Activated CD4-positive, alpha-beta T cell treated with anti-CD3 and anti-CD28 coated beads, Interleukin-2, Interleukin-4, amounts not matched to agents 100 ng/mL and 50 ng/mL, durations not matched to agents 16 hours and 8 hours (primary cell): ENCODE data around the gene SLCO2B1.

Experiments used
- DNase-seq: peaks from one replicate; pipeline ENCODE4 v3.0.0-alpha.2; 2020; ENCODE audit warnings: low spot score

The SLCO2B1 gene

DNA sequence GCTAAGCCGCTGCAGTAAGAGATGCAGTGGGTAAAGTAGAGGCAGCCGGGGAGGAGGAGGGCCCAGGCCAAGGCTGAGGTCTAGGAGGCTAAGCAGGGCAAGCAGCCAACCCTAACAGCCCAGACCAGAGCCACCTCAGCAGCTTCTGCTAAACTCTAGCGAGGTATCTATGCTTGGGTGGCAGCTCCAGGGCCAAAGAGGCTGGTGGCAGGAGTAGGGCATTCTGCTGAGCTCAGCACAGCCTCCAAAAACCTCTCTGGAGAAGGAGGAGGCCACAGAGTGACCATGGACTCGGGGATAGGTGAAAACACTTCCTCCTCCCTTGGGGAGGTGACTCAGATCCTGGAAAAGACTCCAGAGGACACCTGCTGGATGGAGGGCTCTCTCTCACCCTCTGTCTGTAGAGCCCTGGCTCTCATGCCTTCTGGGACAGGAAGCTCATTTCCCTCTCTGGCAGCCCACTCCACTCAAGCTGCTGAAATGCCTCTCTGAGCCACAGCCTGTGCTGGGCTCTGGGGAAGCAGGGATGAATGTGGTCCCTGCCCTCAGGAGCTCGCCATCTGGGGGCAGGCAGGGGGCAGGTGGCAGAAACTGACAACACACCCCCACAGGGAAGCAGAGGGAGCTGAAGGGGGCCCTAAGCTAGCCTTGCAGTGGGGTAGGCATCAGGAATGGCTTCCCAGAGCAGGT is 73.2 kb downstream of the SLCO2B1 start:
- DNase-seq: no peak

DNA sequence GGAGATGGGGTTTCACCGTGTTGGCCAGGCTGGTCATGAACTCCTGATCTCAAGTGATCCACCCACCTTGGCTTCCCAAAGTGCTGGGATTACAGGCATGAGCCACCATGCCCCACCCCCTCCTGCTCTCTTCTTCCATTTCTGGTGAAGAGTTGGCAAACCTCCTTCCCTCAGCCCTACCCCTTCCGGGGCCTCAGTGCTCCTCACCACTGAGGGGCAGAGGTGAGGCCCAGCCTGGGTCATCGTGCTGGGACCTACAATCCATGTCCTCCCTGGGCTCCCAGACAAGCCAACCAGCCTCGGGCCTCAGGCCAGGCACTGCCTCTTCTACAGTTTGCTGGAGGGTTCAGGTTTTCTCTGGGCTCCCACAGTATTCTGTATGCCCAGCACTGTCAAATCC is 74.9 kb downstream of the SLCO2B1 start:
- DNase-seq: no peak

DNA sequence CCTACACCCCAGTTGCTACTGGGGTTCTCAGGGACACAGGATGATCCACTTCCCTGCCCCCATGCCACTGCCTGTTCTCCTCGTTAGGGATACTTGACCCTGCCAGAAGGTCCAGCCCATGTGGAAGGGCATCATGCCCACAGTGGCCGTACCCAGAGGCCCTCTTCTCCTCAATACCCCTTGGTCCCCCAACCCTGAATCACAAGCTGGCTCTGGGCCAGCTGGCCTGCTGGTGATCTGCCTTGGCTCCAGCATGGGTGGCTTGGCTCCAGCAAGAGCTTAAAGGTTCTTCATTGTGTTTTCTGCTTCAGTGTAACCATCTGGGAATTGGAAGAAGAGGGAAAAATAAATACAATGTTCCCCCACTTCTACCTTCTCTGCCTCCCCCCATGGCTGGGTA is 78.6 kb downstream of the SLCO2B1 start:
- DNase-seq: no peak

DNA sequence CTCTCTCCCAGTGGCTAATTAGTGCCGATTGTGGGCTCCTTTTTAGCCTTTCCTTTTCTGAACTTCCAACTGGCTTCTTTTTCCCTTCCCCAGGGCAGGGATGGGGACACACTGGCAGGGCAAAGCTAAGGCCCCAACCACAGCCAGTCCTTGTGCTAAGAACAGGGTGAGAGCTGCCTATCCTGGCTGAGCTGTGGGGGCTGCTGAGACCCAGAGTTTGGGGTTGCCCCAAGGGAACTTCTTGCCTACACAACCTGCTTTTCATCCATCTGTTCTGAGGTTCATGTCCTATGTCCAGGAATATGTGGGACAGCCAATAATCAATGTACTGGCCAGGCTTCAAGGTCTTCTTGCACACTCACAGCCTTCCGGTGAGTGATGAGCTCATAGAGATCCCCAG is 79.7 kb downstream of the SLCO2B1 start:
- DNase-seq: no peak

DNA sequence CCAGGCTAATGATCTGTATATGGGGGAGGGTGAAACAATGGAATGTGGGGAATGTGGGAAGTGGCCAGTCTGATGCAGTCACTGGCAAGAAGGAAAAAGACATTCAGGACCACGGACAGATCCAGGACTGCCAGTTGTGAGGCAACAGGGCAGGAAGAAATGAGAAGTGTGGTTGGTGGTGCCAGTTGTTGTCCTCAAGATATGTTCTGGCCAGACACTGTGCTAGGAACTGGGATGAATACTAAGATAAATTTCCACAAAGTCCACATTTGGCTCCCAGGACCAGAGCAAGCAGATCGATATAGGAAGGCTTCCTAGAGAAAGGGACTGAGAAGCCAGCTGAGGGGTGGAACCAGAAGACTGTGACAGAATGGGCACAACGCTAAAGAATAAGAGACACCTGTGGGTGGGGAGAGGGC is 82.9 kb downstream of the SLCO2B1 start:
- DNase-seq: peak; percentile 26

DNA sequence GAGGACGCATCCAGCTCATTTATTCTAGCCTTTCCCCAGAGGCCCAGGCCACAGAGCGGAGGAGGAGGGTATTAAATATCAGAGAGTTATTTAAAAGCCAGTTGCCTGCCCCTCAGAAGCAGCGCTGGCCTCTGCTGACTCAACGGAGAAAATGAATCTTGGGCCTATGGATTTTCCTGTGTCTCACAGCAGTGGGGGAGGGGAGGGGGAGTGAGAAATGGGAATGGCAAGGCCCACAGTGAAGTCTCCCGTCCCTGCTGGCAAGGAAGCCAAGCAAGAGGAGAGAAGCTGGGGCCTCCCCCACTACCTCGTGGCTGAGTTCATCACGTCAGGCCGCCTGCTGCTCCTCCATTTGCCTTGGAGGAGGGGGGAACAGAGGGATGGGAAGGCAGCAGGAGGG is 85.2 kb downstream of the SLCO2B1 start:
- DNase-seq: no peak

DNA sequence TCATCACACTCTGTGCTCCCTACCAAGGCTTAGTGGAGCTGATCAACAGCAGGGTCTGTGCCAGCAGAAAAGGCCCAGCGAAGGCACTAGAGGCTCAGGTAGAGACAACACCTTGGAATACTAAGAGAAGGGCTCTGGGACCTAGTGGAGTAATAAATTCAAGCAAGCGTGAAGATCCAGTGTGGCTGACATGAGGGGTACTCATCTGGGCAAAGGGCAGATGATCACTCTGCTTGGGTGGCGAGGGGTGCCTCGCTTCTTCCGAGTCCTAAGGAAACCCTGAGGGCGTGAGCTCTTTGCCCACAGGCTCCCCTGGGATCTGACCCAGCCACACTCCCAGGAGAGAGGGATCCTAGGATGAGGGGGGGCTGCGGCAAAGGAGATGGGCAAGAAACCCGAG is 86.1 kb downstream of the SLCO2B1 start:
- DNase-seq: no peak

DNA sequence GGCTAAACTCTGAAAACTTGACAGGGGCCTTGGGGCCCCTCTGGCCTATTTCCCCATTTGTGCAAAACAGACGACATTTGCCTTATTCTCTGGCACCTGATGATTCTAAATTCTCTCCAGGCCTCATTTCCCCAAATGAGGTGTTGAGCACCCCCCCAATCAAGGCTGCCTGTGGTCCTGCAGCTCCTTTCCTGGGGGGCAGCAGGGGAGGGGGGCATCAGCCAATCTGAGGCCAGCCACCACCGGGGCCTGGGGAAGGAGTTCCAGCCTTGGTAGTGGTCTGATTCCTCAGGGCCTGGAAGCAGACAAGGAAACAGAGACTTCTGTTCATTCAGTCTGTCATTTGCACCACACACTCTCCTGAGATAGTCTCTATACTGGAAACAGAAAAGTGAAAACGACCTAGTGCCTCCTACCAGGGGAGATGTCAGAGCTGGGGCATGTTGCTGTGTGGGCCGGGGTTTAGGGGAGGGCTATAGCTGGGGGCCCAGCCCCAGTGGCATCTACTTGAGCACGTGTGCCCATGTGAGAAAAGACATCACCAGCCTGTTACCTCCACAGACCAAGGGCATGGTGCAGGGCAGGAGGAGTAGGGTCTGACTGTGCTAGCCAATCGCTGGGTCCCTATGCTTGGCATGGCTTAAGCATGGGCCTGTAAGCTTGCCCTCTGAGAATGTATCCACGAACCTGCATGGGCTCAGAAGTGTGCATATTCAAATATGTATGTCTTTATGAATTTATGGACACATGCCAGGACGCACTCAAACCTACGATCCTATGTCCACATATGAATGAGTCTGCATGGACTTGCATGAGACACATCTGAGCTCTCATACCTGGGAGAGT is 87.9 kb downstream of the SLCO2B1 start:
- DNase-seq: no peak

GRCh38 chr11:75239531-75240290 is 88.8 kb downstream of the SLCO2B1 start:
- DNase-seq: no peak

GRCh38 chr11:75240311-75241035 is 89.6 kb downstream of the SLCO2B1 start, which contains the start of gene TPBGL:
Gene TPBGL, plus strand, starts transcription at chr11:75240774. Its CDS starts 276 bp downstream, at chr11:75241050.
- DNase-seq: no peak

GRCh38 chr11:75241036-75241905 is 90.4 kb downstream of the SLCO2B1 start:
- DNase-seq: peak; percentile 87

DNA sequence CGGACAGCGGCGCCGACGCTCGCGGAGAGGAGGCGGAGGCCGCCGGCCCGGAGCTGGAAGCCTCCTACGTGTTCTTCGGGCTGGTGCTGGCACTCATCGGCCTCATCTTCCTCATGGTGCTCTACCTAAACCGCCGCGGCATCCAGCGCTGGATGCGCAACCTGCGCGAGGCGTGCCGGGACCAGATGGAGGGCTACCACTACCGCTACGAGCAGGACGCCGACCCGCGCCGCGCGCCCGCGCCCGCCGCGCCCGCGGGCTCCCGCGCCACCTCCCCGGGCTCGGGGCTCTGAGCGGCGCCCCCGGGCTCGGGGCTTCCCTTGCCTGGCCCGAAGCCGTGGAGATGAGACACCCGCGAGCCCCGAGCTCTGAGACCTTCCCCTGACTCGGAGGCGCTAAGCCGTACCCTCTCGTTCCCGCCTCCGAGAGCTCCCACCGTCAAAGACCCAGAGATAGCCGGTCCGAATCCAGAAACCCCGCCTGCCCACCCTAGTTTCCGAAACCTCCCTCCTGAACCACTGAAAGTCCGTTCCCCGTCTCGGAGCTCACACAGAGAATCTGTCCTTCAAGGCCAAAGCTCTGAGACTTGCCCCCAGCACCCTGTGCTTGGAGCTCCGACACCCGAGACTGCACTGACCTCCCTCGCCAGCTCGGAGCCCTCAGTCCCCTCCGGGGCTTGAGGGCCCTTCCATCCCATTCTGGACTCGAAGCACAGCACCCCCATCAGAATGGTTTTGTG is 91.2 kb downstream of the SLCO2B1 start:
- DNase-seq: no peak

DNA sequence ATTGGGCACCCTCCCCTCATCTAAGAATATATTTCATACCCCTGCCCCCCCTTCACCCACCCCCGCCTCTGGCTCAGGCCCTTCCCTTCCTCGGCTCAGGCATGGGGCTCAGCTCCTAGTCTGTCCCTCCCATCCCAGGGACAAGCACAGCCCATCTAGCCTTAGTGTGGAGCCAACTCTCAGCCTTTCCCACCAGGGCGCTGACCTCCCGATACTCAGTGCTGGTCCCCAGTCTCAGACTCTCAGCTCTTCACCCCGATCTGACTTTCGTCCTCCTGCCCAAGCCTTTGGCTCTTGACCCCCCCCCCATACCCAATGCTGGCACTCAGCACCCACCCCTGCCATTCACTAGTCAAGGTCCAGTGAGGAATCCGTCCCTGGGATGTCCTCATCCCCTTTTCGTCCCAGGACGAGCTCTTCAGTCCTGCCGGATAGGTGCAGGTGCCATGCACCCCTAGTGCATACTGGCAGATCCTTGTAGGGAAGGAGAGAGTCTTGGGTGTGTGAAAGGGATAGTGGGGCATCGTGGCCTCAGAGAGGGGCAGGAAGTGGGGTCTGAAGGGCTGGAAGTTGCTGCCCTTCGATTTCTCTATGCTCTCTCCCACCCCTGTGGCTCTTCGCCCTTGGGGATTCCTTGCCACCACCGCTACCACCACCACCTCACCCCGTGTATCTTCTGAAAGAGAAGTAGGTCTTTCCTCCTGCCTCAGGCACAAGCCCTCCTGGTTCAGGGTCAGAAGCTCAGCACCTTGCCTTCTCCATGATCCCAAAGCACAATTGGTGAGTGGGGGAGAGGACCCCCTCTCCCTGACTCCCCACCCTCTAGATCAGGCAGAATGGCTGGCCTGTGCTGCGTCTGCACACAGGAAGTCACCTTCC is 92.1 kb downstream of the SLCO2B1 start:
- no peak for DNase-seq

GRCh38 chr11:75244052-75244814 is 93.3 kb downstream of the SLCO2B1 start:
- no peak for DNase-seq

- no peak for DNase-seq
These were observed 94.6 kb downstream of the SLCO2B1 start for GRCh38 chr11:75245356-75246005.

DNA sequence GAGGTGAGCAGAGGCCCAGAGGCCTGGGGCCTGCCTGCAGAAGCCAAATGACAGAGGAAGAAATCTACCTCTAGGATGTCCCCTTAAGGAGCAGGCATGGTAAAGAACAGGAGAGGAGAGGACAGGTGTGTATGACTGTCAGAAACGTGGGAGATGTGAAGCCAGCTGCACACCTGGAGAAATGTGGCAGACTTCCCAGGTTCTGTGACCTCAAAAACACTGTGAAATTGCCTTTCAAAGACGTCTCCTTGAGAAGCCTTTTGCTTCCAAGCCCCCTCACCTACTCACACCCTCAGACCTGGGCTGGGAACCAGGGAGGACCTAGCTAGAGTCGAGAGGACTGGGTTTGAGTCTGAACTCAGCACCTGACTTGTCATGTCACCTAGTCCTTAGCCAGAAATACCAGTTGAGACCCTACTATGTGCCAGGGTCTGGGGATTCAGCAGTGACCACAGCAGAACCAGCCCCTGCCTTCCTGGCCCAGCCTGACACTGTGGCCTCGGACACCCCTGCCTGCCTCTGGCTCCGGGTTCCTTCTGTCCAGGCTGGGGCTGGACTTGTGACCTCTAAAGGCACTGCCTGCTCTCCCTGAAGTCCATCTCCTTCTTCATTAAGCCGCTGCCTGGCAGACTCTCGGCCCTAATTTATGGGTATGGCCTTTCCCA is 95.2 kb downstream of the SLCO2B1 start:
- no peak for DNase-seq

DNA sequence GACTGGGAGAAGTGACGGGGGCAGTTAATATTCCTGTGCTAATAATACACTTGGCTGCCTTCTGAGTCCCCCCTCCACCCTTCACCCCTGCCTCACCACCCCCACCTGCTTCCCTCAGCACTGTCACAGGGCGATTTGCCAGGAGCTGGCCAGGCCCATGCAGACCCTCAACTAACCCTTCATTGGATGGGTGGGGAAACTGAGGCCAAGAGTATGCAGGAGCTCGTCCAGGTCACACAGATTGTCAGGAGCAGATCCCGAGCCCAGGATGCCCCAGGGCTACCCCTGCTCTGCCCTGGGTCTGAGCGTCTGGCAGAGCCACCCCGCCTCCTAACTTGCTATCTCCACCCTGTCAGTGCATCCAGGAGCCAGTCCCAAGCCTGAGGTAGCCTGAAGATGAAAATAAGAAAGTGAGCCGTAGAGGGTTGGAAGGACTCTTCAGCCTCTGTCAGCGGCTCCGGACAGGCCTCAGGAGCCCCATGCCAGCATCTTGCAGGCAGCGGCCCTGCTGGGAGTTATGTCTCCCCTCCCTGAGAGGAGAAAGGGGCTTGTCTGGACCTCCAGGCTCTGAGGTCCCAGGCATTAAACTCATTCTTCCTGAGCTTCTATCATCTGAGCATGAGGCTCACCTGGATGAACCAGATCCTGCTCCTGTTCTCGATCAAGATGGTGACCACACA is 95.9 kb downstream of the SLCO2B1 start:
- DNase-seq: no peak
